K562 (cell line): ENCODE results near the gene PRTN3. TPM values are rescaled to one million over a fixed set of nuclear protein-coding genes. Genes with fewer than 3 reads are reported as not detected.

Experiments
- ATAC-seq: fragments of 200-7000 bp; cut with Tn5 transposase; 3 replicates; pipeline ENCODE4 v1.9.1; 2020; ENCODE audit warnings: moderate library complexity
- BruUV-seq: library from RNA; stranded (reverse); fragments of 400-500 nt; replicated peaks from 2 replicates; lab custom pipeline; 2021; lab: Mats Ljungman, UMichigan
- CTCF ChIA-PET: fragments of 300-600 bp; formaldehyde crosslinking; extraction: SDS; loops from one replicate; lab custom pipeline; 2021; ENCODE audit warnings: low intra/inter-chr PET ratio; lab: Yijun Ruan, JAX
- POLR2A ChIA-PET: fragments of 300-600, 350-650 bp; sonication (Branson Sonifier 250); formaldehyde crosslinking; extraction: SDS; loops from one replicate; lab custom pipeline; 2021; ENCODE audit warnings: antibody characterized with exemption, inconsistent platforms; lab: Yijun Ruan, JAX
- DNase-seq, 4 experiments: peaks; one replicate each; pipeline versions ENCODE4 v3.0.0 to v3.0.0-alpha.2; 2011 to 2018; ENCODE audit warnings: low spot score in 3 of 4, mixed read lengths in 3 of 4; ENCODE audit errors: extremely low read depth in 1 of 4
- FAIRE-seq: peaks from 2 replicates; lab custom pipeline; 2011; peaks lifted over from hg19 to GRCh38; lab: Jason Lieb, UNC
- H2AFZ ChIP-seq: 2 replicates; pipeline ENCODE4 v1.6.0; 2011; ENCODE audit warnings: low read depth, low read length, control low read depth, inconsistent platforms
- H3K27ac ChIP-seq: fragments of 200-600 bp; 3 replicates; pipeline ENCODE4 v1.8.0; 2011; ENCODE audit warnings: low read depth, mild to moderate bottlenecking, control low read depth, inconsistent platforms, low read length, moderate library complexity, mixed read lengths; ENCODE audit errors: extremely low read depth
- H3K27me3 ChIP-seq, 2 experiments: fragments of 300-600 bp in 1 of 2; 2 replicates in 1 of 2; 3 replicates in 1 of 2; pipeline versions ENCODE4 v1.6.0 to v1.8.0; 2011; ENCODE audit warnings: inconsistent platforms in 2 of 2, low read length in 2 of 2, mild to moderate bottlenecking in 1 of 2, mixed read lengths in 1 of 2, moderate library complexity in 1 of 2; ENCODE audit not compliant: control insufficient read depth in 2 of 2, insufficient read depth in 2 of 2
- H3K36me3 ChIP-seq: fragments of 300-600 bp; 3 replicates; pipeline ENCODE4 v1.8.0; 2011; ENCODE audit warnings: mild to moderate bottlenecking, low read length, inconsistent platforms; ENCODE audit not compliant: control insufficient read depth, insufficient read depth
- H3K4me1 ChIP-seq, 2 experiments: fragments of 200-600 bp in 1 of 2; replicated peaks in 1 of 2; 2 replicates in 1 of 2; 3 replicates in 1 of 2; pipeline versions ENCODE4 v1.5.1 to v1.8.0; 2011; ENCODE audit warnings: inconsistent platforms in 2 of 2, low read length in 2 of 2, mild to moderate bottlenecking in 1 of 2, mixed read lengths in 1 of 2, moderate library complexity in 1 of 2; ENCODE audit not compliant: control insufficient read depth in 2 of 2, insufficient read depth in 2 of 2
- H3K4me2 ChIP-seq: 2 replicates; pipeline ENCODE4 v1.6.1; 2011; ENCODE audit warnings: low read length, control low read depth, inconsistent platforms, mixed read lengths; ENCODE audit not compliant: insufficient read depth
- H3K4me3 ChIP-seq: fragments of 200-600 bp; sonication (generic), shearing (Covaris generic); 2 replicates; pipeline ENCODE4 v1.5.1; 2016; ENCODE audit warnings: control low read depth, inconsistent platforms
- H3K79me2 ChIP-seq: fragments of 200-600 bp; 3 replicates; pipeline ENCODE4 v1.8.0; 2011; ENCODE audit warnings: low read length, inconsistent platforms; ENCODE audit not compliant: control insufficient read depth, insufficient read depth
- H3K9ac ChIP-seq, 2 experiments: 2 replicates each; pipeline versions ENCODE4 v1.6.0 to v1.6.1; 2011; ENCODE audit warnings: low read depth in 2 of 2, low read length in 2 of 2, control low read depth in 1 of 2, inconsistent platforms in 1 of 2, mild to moderate bottlenecking in 1 of 2, mixed read lengths in 1 of 2; ENCODE audit not compliant: insufficient read depth in 1 of 2
- H3K9me1 ChIP-seq: one replicate; pipeline ENCODE4 v1.6.0; 2011; ENCODE audit warnings: inconsistent platforms, mild to moderate bottlenecking, low read length, moderate library complexity; ENCODE audit not compliant: control insufficient read depth, insufficient read depth
- H3K9me3 ChIP-seq: replicated peaks from 2 replicates; pipeline ENCODE4 v1.5.1; 2011; ENCODE audit warnings: low read depth, low read length, inconsistent platforms; ENCODE audit not compliant: control insufficient read depth, insufficient read depth
- H4K20me1 ChIP-seq: replicated peaks from 2 replicates; pipeline ENCODE4 v1.6.1; 2011; ENCODE audit warnings: low read length, inconsistent platforms, mixed read lengths; ENCODE audit not compliant: control insufficient read depth, insufficient read depth
- BRD4 ChIP-seq: fragments of 200-600 bp; sonication (generic); IDR thresholded peaks from 2 replicates; pipeline ENCODE4 v1.6.1; 2017; ENCODE audit warnings: inconsistent platforms
- CREB3 ChIP-seq: fragments of 450-650 bp; conservative IDR thresholded peaks from 2 replicates; pipeline ENCODE4 v1.6.1; 2016; ENCODE audit warnings: missing genetic modification characterization, low read depth, mild to moderate bottlenecking, missing compliant biosample characterization, moderate library complexity
- HDAC8 ChIP-seq: fragments of 450-650 bp; IDR thresholded peaks from 2 replicates; pipeline ENCODE4 v1.6.1; 2016; ENCODE audit warnings: mild to moderate bottlenecking, missing genetic modification characterization, moderate library complexity, missing compliant biosample characterization
- KDM1A ChIP-seq, 2 experiments: fragments of 450-650 bp; IDR thresholded peaks; 2 replicates each; pipeline ENCODE4 v1.6.1; 2016; ENCODE audit warnings: mild to moderate bottlenecking in 2 of 2
- MCM5 ChIP-seq: fragments of 450-650 bp; IDR thresholded peaks from 2 replicates; pipeline ENCODE4 v1.6.1; 2016; ENCODE audit warnings: low read depth
- MXD1 ChIP-seq: fragments of 250-450 bp; sonication (Bioruptor Pico); IDR thresholded peaks from 2 replicates; pipeline ENCODE4 v1.8.0; 2021; ENCODE audit warnings: borderline replicate concordance, mild to moderate bottlenecking, moderate library complexity; ENCODE audit not compliant: poor library complexity, severe bottlenecking
- NR2C2 ChIP-seq, 2 experiments: fragments of 200-800 bp in 1 of 2; sonication (Bioruptor generic) in 1 of 2; sonication (generic) in 1 of 2; formaldehyde crosslinking in 1 of 2; IDR thresholded peaks; 2 replicates each; pipeline versions ENCODE4 v1.6.1 to v1.8.0; 2016 to 2022; ENCODE audit warnings: mild to moderate bottlenecking in 1 of 2, missing compliant biosample characterization in 1 of 2, missing genetic modification characterization in 1 of 2, missing genetic modification reagents in 1 of 2
- OTX1 ChIP-seq: fragments of 450-650 bp; formaldehyde crosslinking; IDR thresholded peaks from 2 replicates; pipeline ENCODE4 v1.4.0; 2022; ENCODE audit warnings: mild to moderate bottlenecking
- RBM14 ChIP-seq: fragments of 200-400 bp; formaldehyde crosslinking; IDR thresholded peaks from 2 replicates; pipeline ENCODE4 v1.6.1; 2018; ENCODE audit warnings: low read depth, mild to moderate bottlenecking, low read length, moderate library complexity, borderline replicate concordance; ENCODE audit not compliant: insufficient read depth
- RBM34 ChIP-seq: fragments of 200-400 bp; formaldehyde crosslinking; IDR thresholded peaks from 2 replicates; pipeline ENCODE4 v1.6.1; 2018; ENCODE audit warnings: low read length, borderline replicate concordance; ENCODE audit not compliant: insufficient read depth
- RFX7 ChIP-seq: fragments of 250-450 bp; sonication (Bioruptor Pico); IDR thresholded peaks from 2 replicates; pipeline ENCODE4 v1.5.1; 2021; ENCODE audit warnings: mild to moderate bottlenecking
- SMARCB1 ChIP-seq: IDR thresholded peaks from 2 replicates; pipeline ENCODE4 v1.6.1; 2011; ENCODE audit warnings: improper control_type of control experiment, low read depth; ENCODE audit not compliant: insufficient read length
- SP1 ChIP-seq: sonication (generic); formaldehyde crosslinking; IDR thresholded peaks from 2 replicates; pipeline ENCODE4 v1.8.1; 2022; ENCODE audit warnings: mild to moderate bottlenecking, missing genetic modification reagents
- SRSF9 ChIP-seq: fragments of 200-400 bp; formaldehyde crosslinking; IDR thresholded peaks from 2 replicates; pipeline ENCODE4 v1.6.1; 2017; ENCODE audit warnings: low read depth, low read length, borderline replicate concordance
- SUPT5H ChIP-seq: fragments of 450-650 bp; IDR thresholded peaks from 2 replicates; pipeline ENCODE4 v1.6.1; 2016
- TRIM24 ChIP-seq, 2 experiments: fragments of 450-650 bp; IDR thresholded peaks; 2 replicates each; pipeline ENCODE4 v1.6.1; 2016
- ZNF174 ChIP-seq: fragments of 250-450 bp; sonication (Bioruptor Pico); IDR thresholded peaks from 2 replicates; pipeline ENCODE4 v1.4.0; 2020; ENCODE audit warnings: mild to moderate bottlenecking
- ZNF785 ChIP-seq: fragments of 250-450 bp; sonication (Bioruptor Pico); IDR thresholded peaks from 2 replicates; pipeline ENCODE4 v1.4.0; 2020; ENCODE audit warnings: mild to moderate bottlenecking
- WGBS: fragments of 100-300 bp; shearing (Covaris generic); methylation state at CpG from one replicate; pipeline ENCODE4 v1.1.6; 2016; ENCODE audit warnings: low coverage, mixed read lengths; ENCODE audit not compliant: insufficient coverage; ENCODE audit errors: missing lambda C conversion rate; 5-methylcytosine and 5-hydroxymethylcytosine counted together
- in situ Hi-C: fragments of 300-500 bp; cut with MboI; formaldehyde crosslinking; loops from 4 replicates; pipeline ENCODE4 v1.15.0; 2018; ENCODE audit warnings: inconsistent platforms, mixed read lengths
- intact Hi-C: fragments of 100-400 bp; cut with micrococcal nuclease; formaldehyde crosslinking; loops from 2 replicates; pipeline ENCODE4 v1.14.2; 2022
- polyA plus RNA-seq, 8 experiments: library from polyadenylated mRNA; depleted of rRNA in 4 of 8; stranded (reverse) in 5 of 8; unstranded in 3 of 8; fragments of >200 nt; fragmentation: Nextera tagmentation in 2 of 8; fragmentation: Illumina TruSeq in 1 of 8; extraction: Ambion mirVana in 2 of 8; extraction: Trizol in 1 of 8; gene quantifications; 2 replicates each; pipeline versions ENCODE4 v1.2.1 to v1.2.3, GENCODE V29; 2011 to 2014; ENCODE audit warnings: inconsistent platforms in 1 of 8, missing spikeins in 1 of 8
- total RNA-seq, 7 experiments: library from RNA; depleted of rRNA in 6 of 7; stranded (reverse); fragments of >200 nt in 6 of 7; fragmentation: Illumina TruSeq in 2 of 7; extraction: Trizol in 2 of 7; gene quantifications; 2 replicates each; pipeline versions ENCODE4 v1.2.1 to v1.2.3, GENCODE V29; 2011 to 2021; ENCODE audit warnings: low replicate concordance in 1 of 7
- TF ChIP-seq, protein P1 (sequence below), 2 experiments: IDR thresholded peaks in 1 of 2; conservative IDR thresholded peaks in 1 of 2; 2 replicates each; pipeline ENCODE4 v1.6.1; 2016; ENCODE audit warnings: low read depth in 2 of 2, mild to moderate bottlenecking in 1 of 2, missing compliant biosample characterization in 1 of 2, missing genetic modification characterization in 1 of 2, moderate library complexity in 1 of 2

The PRTN3 gene
- total and polyA plus RNA-seq, 9 of the 15 experiments (the other 6 are each of a cell fraction or from before 2014, with no cell fraction given), result 0.14 to 0.86 (median 0.43) TPM; not detected in 3

DNA sequence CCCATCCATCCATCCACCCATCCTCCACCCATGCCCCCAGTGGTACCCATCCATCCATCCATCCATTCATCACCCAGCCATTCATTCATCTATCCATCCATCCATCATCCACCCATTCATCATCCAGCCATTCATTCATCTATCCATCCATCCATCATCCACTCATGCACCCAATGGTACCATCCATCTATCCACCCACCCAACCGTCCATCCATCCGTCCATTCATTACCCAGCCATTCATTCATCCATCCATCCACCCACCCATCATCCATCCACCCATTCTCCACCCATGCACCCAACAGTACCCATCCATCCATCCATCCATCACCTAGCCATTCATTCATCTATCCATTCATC lies 24.3 kb upstream of the PRTN3 start:
- 80% methylated on average over 2 of the region's 2 CpGs for WGBS
- H3K4me1 ChIP-seq, result peaks cover 0 to 51% of the 10 kb centered on the region in 2 experiments; a peak in 3 of 5 replicates
- no peak for FAIRE-seq
- ChIA-PET POLR2A (no interaction called here), CTCF (no interaction called here)
- no peaks in the 10 kb centered on the region for H3K27me3 ChIP-seq
- no peak overlapping the region for H2AFZ ChIP-seq
- H3K27ac ChIP-seq, result no peak overlapping the region
- no peak overlapping the region for H3K9ac ChIP-seq
- H3K79me2 ChIP-seq, result peaks cover 12% of the 10 kb centered on the region; the same call in 2 of the 3 replicates
- no peak for DNase-seq
- ATAC-seq, result no peak
- no TSS peak for BruUV-seq
- no peak overlapping the region for H3K4me2 ChIP-seq
- peaks cover 37% of the 10 kb centered on the region for H3K36me3 ChIP-seq
- no peaks in the 10 kb centered on the region for H4K20me1 ChIP-seq
- H3K9me3 ChIP-seq, result peaks cover 3% of the 10 kb centered on the region
- no peak overlapping the region for H3K4me3 ChIP-seq
- intact Hi-C loops (no loop called here), in situ Hi-C loops (no loop called here)
- H3K9me1 ChIP-seq, result no peaks in the 10 kb centered on the region
- TF ChIP-seq MXD1 (CRISPR knock-in tag), result no peak
- TF ChIP-seq SUPT5H, result peak; percentile 47
- no peak for TF ChIP-seq RFX7 (CRISPR knock-in tag)
- no peak for TF ChIP-seq CREB3 (tag)
- 0 out of 2 replicates have a peak, but pooled peaks have one; percentile 12 for TF ChIP-seq OTX1 (CRISPR knock-in tag)
- TF ChIP-seq TRIM24 (IDR thresholded peaks at IDR 0.05), result no peak
- TF ChIP-seq HDAC8 (tag), result no peak
- TF ChIP-seq, protein P1, sequence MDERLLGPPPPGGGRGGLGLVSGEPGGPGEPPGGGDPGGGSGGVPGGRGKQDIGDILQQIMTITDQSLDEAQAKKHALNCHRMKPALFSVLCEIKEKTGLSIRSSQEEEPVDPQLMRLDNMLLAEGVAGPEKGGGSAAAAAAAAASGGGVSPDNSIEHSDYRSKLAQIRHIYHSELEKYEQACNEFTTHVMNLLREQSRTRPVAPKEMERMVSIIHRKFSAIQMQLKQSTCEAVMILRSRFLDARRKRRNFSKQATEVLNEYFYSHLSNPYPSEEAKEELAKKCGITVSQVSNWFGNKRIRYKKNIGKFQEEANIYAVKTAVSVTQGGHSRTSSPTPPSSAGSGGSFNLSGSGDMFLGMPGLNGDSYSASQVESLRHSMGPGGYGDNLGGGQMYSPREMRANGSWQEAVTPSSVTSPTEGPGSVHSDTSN (CRISPR knock-in tag; IDR thresholded peaks at IDR 0.05; ENCODE audit: low read depth), result no peak
- TF ChIP-seq, protein P1 (tag; conservative IDR thresholded peaks at IDR 0.05; ENCODE audit: low read depth), result 0 out of 2 replicates have a peak, but pooled peaks have one; percentile 16
- no peak for TF ChIP-seq RBM14
- no peak for TF ChIP-seq RBM34
- TF ChIP-seq BRD4, result no peak
- no peak for TF ChIP-seq MCM5
- TF ChIP-seq ZNF174 (CRISPR knock-in tag), result no peak
- no peak for TF ChIP-seq SMARCB1
- TF ChIP-seq NR2C2 (CRISPR knock-in tag; IDR thresholded peaks at IDR 0.05), result no peak
- TF ChIP-seq NR2C2 (tag; IDR thresholded peaks at IDR 0.05), result no peak
- no peak for TF ChIP-seq ZNF785 (CRISPR knock-in tag)
- TF ChIP-seq SRSF9, result no peak
- no peak for TF ChIP-seq SP1 (CRISPR knock-in tag)
- peak in 1 of 2 experiments; percentile 18; a peak in 1 of 4 replicates for TF ChIP-seq KDM1A (IDR thresholded peaks at IDR 0.05)
